OCI-LY1 (cell line): Measurements from ENCODE around the gene PFN2.
A peak's percentile ranks its signal among the peaks of the same experiment; 100 is the strongest.
"Not testable (repeated sequence)": the region's sequence is repeated elsewhere in the genome, so short reads cannot be mapped to it uniquely, and the experiment has no call there.

Experiments
- H2AFZ ChIP-seq: fragments of 200-600 bp; sonication (generic), shearing (Covaris generic); 2 replicates; pipeline ENCODE4 v1.6.0; 2014; ENCODE audit warnings: antibody characterized with exemption, mild to moderate bottlenecking, low read length
- H3F3A ChIP-seq: fragments of 200-600 bp; sonication (generic), shearing (Covaris generic); 2 replicates; pipeline ENCODE4 v1.6.0; 2014; ENCODE audit warnings: mild to moderate bottlenecking, antibody characterized with exemption, low read length, moderate library complexity; ENCODE audit not compliant: insufficient read depth
- H3K27ac ChIP-seq: fragments of 200-600 bp; sonication (generic); 2 replicates; pipeline ENCODE4 v1.5.1; 2014; ENCODE audit warnings: low read length, mixed run types, mild to moderate bottlenecking, low read depth; ENCODE audit not compliant: poor library complexity, severe bottlenecking
- H3K27me3 ChIP-seq: fragments of 200-600 bp; sonication (generic); 2 replicates; pipeline ENCODE4 v1.6.0; 2014; ENCODE audit warnings: antibody characterized with exemption, mild to moderate bottlenecking, low read length, moderate library complexity; ENCODE audit not compliant: insufficient read depth
- H3K36me3 ChIP-seq: fragments of 200-600 bp; sonication (generic); 2 replicates; pipeline ENCODE4 v1.6.1; 2014; ENCODE audit warnings: mild to moderate bottlenecking, antibody characterized with exemption, low read length, moderate library complexity, mixed read lengths; ENCODE audit not compliant: insufficient read depth
- H3K4me1 ChIP-seq: fragments of 200-600 bp; sonication (generic); 2 replicates; pipeline ENCODE4 v1.5.1; 2014; ENCODE audit warnings: mild to moderate bottlenecking, low read length, moderate library complexity; ENCODE audit not compliant: insufficient read depth, severe bottlenecking
- H3K4me2 ChIP-seq: fragments of 200-600 bp; sonication (generic), shearing (Covaris generic); 2 replicates; pipeline ENCODE4 v1.6.1; 2014; ENCODE audit warnings: low read length
- H3K4me3 ChIP-seq: fragments of 200-600 bp; sonication (generic); 2 replicates; pipeline ENCODE4 v1.5.1; 2014; ENCODE audit warnings: low read length, low read depth, mild to moderate bottlenecking, mixed read lengths; ENCODE audit not compliant: poor library complexity, severe bottlenecking
- H3K79me2 ChIP-seq: fragments of 200-600 bp; shearing (Covaris generic); 2 replicates; pipeline ENCODE4 v1.6.1; 2016; ENCODE audit warnings: mixed run types, low read length, mixed read lengths; ENCODE audit not compliant: insufficient read depth
- H3K9ac ChIP-seq: fragments of 200-600 bp; sonication (generic), shearing (Covaris generic); 2 replicates; pipeline ENCODE4 v1.6.1; 2014; ENCODE audit warnings: mild to moderate bottlenecking, low read length, mixed read lengths
- H3K9me2 ChIP-seq: fragments of 200-600 bp; sonication (generic), shearing (Covaris generic); 2 replicates; pipeline ENCODE4 v1.6.1; 2014; ENCODE audit warnings: low read depth, mild to moderate bottlenecking, low read length, mixed read lengths
- H3K9me3 ChIP-seq: fragments of 200-600 bp; shearing (Covaris generic); 2 replicates; pipeline ENCODE4 v1.6.1; 2014; ENCODE audit warnings: low read length, mixed read lengths
- H4K20me1 ChIP-seq: fragments of 200-600 bp; sonication (generic), shearing (Covaris generic); 2 replicates; pipeline ENCODE4 v1.6.0; 2016; ENCODE audit warnings: mild to moderate bottlenecking, low read length; ENCODE audit not compliant: insufficient read depth
- CTCF ChIP-seq: fragments of 200-600 bp; sonication (generic), shearing (Covaris generic); IDR thresholded peaks from 2 replicates; pipeline ENCODE4 v1.5.1; 2017; ENCODE audit warnings: mild to moderate bottlenecking, antibody characterized with exemption, low read length, moderate library complexity, mixed read lengths
- EZH2 ChIP-seq: fragments of 200-600 bp; sonication (generic), shearing (Covaris generic); IDR thresholded peaks from 2 replicates; pipeline ENCODE4 v1.8.0; 2017; ENCODE audit warnings: borderline replicate concordance, mixed run types, mild to moderate bottlenecking, antibody characterized with exemption, low read length, moderate library complexity, mixed read lengths

The PFN2 gene

GRCh38 chr3:149941186-149941585, 29.5 kb downstream of the PFN2 start:
- H3K27me3 ChIP-seq, result no peaks in the 10 kb centered on the region
- no peak for TF ChIP-seq CTCF
- TF ChIP-seq EZH2, result no peak
- no peak overlapping the region for H3K27ac ChIP-seq
- no peaks in the 10 kb centered on the region for H3K9me2 ChIP-seq
- 0 out of 2 replicates have a peak, but pooled peaks cover 3% of the 10 kb centered on the region for H3K9me3 ChIP-seq
- H3K4me3 ChIP-seq, result no peak overlapping the region
- no peak overlapping the region for H2AFZ ChIP-seq
- H3F3A ChIP-seq, result no peaks in the 10 kb centered on the region
- no peaks in the 10 kb centered on the region for H4K20me1 ChIP-seq
- H3K9ac ChIP-seq, result no peak overlapping the region
- H3K79me2 ChIP-seq, result 0 out of 2 replicates have a peak, but pooled peaks cover 5% of the 10 kb centered on the region
- no peak overlapping the region for H3K4me2 ChIP-seq
- peaks cover 4% of the 10 kb centered on the region for H3K4me1 ChIP-seq
- H3K36me3 ChIP-seq, result peaks cover 9% of the 10 kb centered on the region; the same call in 1 of the 2 replicates

DNA sequence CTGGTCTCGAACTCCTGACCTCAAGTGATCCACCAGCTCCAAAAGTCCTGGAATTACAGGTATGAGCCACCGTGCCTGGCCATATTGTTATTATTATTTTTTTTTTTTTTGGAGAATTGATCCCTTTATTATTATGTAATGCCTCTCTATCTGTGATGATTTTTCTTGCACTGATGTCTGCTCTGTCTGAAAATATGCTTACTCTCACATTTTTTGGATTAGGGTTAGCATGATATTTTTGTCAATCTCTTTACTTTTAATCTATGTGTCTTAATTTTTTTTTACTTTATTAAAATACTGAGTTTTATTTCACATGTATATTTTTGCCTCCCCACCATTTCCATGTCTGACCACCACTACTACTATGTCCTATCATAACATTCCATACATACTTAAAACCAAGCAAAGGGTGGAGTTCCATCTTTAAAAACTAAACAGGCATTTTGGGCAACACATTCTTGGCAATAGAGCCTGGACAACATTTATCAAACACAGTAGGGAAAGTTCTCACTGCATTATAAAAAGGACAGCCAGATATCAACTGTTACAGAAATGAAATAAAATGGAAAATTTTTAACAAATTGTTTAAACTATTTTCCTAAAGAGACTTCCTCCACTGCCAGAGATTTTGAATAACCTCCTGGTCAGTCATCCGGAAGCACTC, 32.2 kb downstream of the PFN2 start:
- not testable (repeated sequence) for H4K20me1 ChIP-seq, H2AFZ ChIP-seq, H3K79me2 ChIP-seq, H3K9me2 ChIP-seq, H3K27me3 ChIP-seq, H3K4me1 ChIP-seq, H3F3A ChIP-seq, H3K4me3 ChIP-seq, H3K36me3 ChIP-seq, H3K9me3 ChIP-seq, H3K9ac ChIP-seq, H3K4me2 ChIP-seq, H3K27ac ChIP-seq

- peaks cover 12% of the 10 kb centered on the region for H3K36me3 ChIP-seq
- no peaks in the 10 kb centered on the region for H4K20me1 ChIP-seq
- TF ChIP-seq CTCF (peak; percentile 98), EZH2 (no peak)
- no peak overlapping the region for H3K27ac ChIP-seq
- H3F3A ChIP-seq, result no peaks in the 10 kb centered on the region
- H3K9ac ChIP-seq, result no peak overlapping the region
- peaks cover 4% of the 10 kb centered on the region for H3K4me1 ChIP-seq
- H3K27me3 ChIP-seq, result no peaks in the 10 kb centered on the region
- 0 out of 2 replicates have a peak, but pooled peaks cover under 1% of the 10 kb centered on the region for H3K79me2 ChIP-seq
- no peaks in the 10 kb centered on the region for H3K9me2 ChIP-seq
- no peak overlapping the region for H2AFZ ChIP-seq
- H3K9me3 ChIP-seq, result peaks cover 6% of the 10 kb centered on the region; the same call in 1 of the 2 replicates
- H3K4me2 ChIP-seq, result peak overlapping the region; percentile 17; the same call in 1 of the 2 replicates
- no peak overlapping the region for H3K4me3 ChIP-seq
Observed at GRCh38 chr3:149936812-149937230, 33.9 kb downstream of the PFN2 start.

DNA sequence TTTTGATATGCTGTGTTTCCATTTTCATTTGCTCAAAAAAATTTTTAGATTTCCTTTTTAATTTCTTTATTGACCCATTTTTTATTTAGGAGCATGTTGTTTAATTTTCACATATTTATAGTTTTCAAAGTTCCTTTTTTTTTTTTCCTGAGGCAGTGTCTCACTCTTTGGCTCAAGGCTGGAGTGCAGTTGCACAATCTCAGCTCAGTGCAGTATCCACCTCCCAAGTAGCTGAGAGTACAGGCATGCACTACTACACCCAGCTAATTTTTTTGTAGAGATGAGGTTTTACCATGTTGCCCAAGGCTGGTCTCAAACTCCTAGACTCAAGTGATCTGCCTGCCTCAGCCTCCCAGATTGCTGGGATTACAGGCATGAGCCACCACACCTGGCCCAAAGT, 36.2 kb downstream of the PFN2 start:
- no peak overlapping the region for H3K27ac ChIP-seq
- no peak overlapping the region for H2AFZ ChIP-seq
- peaks cover 16% of the 10 kb centered on the region for H3K36me3 ChIP-seq
- no peaks in the 10 kb centered on the region for H3K9me2 ChIP-seq
- no peaks in the 10 kb centered on the region for H4K20me1 ChIP-seq
- H3K9ac ChIP-seq, result no peak overlapping the region
- no peak for TF ChIP-seq EZH2
- TF ChIP-seq CTCF, result no peak
- no peak overlapping the region for H3K4me2 ChIP-seq
- no peak overlapping the region for H3K4me3 ChIP-seq
- H3K27me3 ChIP-seq, result no peaks in the 10 kb centered on the region
- H3F3A ChIP-seq, result no peaks in the 10 kb centered on the region
- H3K9me3 ChIP-seq, result peaks cover 6% of the 10 kb centered on the region; the same call in 1 of the 2 replicates
- no peaks in the 10 kb centered on the region for H3K79me2 ChIP-seq
- H3K4me1 ChIP-seq, result peaks cover 4% of the 10 kb centered on the region
